ENCODE measurements around the gene BOD1.

The BOD1 gene

GRCh38 chr5:173573126-173573960, 43.1 kb downstream of the BOD1 start:
- peak; percentile 65 for DNase-seq

GRCh38 chr5:173572431-173573125, 43.9 kb downstream of the BOD1 start:
- DNase-seq, result no peak

GRCh38 chr5:173570321-173571090, 45.9 kb downstream of the BOD1 start:
- DNase-seq, result no peak

GRCh38 chr5:173568703-173569102, 47.7 kb downstream of the BOD1 start:
- no peak for DNase-seq

GRCh38 chr5:173568128-173568527, 48.3 kb downstream of the BOD1 start:
- no peak for DNase-seq

- no peak for DNase-seq
These were observed 48.9 kb downstream of the BOD1 start for GRCh38 chr5:173567548-173567947.

- no peak for DNase-seq
These were observed 50.9 kb downstream of the BOD1 start for GRCh38 chr5:173565491-173566072.

- DNase-seq, result no peak
These were observed 52.3 kb downstream of the BOD1 start for GRCh38 chr5:173564106-173564505.

GRCh38 chr5:173563246-173563645, 53.2 kb downstream of the BOD1 start:
- DNase-seq, result no peak

GRCh38 chr5:173562451-173562850, 54.0 kb downstream of the BOD1 start:
- no peak for DNase-seq
